Neutrophil (primary cell): ENCODE results near the gene FAF1.

Source experiments
- H3K27ac ChIP-seq: fragments of 200-600 bp; sonication (generic); 2 replicates; pipeline ENCODE4 v1.5.1; 2016; ENCODE audit warnings: mild to moderate bottlenecking, moderate library complexity
- H3K27me3 ChIP-seq: fragments of 200-600 bp; sonication (generic); 2 replicates; pipeline ENCODE4 v1.6.0; 2016; ENCODE audit warnings: mild to moderate bottlenecking
- H3K36me3 ChIP-seq: fragments of 200-600 bp; sonication (generic); 2 replicates; pipeline ENCODE4 v1.5.1; 2017
- H3K4me1 ChIP-seq, 2 experiments: fragments of 200-600 bp in 1 of 2; sonication (generic) in 1 of 2; 1 replicate in 1 of 2; 2 replicates in 1 of 2; pipeline versions ENCODE4 v1.5.1 to v1.6.1; 2013 to 2016; ENCODE audit warnings: low read depth in 1 of 2, low read length in 1 of 2, mild to moderate bottlenecking in 1 of 2, moderate library complexity in 1 of 2; ENCODE audit not compliant: control insufficient read depth in 1 of 2, insufficient read depth in 1 of 2
- H3K4me3 ChIP-seq, 2 experiments: fragments of 200-600 bp in 1 of 2; sonication (generic) in 1 of 2; 1 replicate in 1 of 2; 2 replicates in 1 of 2; pipeline ENCODE4 v1.5.1; 2013 to 2016; ENCODE audit warnings: low read depth in 1 of 2, low read length in 1 of 2, mild to moderate bottlenecking in 1 of 2, moderate library complexity in 1 of 2
- H3K9me3 ChIP-seq: fragments of 200-600 bp; sonication (generic); 2 replicates; pipeline ENCODE4 v1.5.1; 2016
- CTCF ChIP-seq: fragments of 200-600 bp; sonication (generic); IDR thresholded peaks from 2 replicates; pipeline ENCODE4 v1.5.1; 2016; ENCODE audit warnings: antibody characterized with exemption

FAF1 gene

GRCh38 chr1:50980505-50980904 is 20.4 kb upstream of the FAF1 start:
- H3K4me3 ChIP-seq, result no peak overlapping the region
- peaks cover 19 to 24% of the 10 kb centered on the region in 2 experiments for H3K4me1 ChIP-seq
- no peak for TF ChIP-seq CTCF
- no peak overlapping the region for H3K27ac ChIP-seq
- H3K27me3 ChIP-seq, result peaks cover 97% of the 10 kb centered on the region
- no peaks in the 10 kb centered on the region for H3K36me3 ChIP-seq
- H3K9me3 ChIP-seq, result no peaks in the 10 kb centered on the region

DNA sequence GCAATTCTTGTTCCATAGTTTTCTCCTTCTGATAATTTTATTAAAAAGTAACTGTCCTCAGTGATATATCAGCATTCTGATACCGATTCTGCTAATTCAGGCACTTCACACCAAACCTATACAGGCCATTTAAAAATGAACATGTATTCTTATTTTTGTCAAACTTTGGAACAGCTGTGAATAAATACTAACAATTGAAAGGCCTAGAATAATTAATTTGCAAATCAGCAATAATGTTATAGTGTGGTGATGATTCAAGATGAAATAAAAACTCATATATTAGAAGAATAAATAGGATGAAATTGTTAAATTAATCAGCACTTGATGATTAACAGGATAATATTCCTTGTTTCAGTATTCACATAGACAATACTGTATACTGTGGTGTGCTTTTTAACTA is 19.9 kb upstream of the FAF1 start:
- TF ChIP-seq CTCF, result no peak
- H3K4me3 ChIP-seq, result no peak overlapping the region

GRCh38 chr1:50978852-50979781 is 19.1 kb upstream of the FAF1 start:
- no peaks in the 10 kb centered on the region for H3K36me3 ChIP-seq
- peaks cover 19 to 24% of the 10 kb centered on the region in 2 experiments for H3K4me1 ChIP-seq
- H3K27me3 ChIP-seq, result peaks cover 83% of the 10 kb centered on the region
- H3K27ac ChIP-seq, result no peak overlapping the region
- TF ChIP-seq CTCF, result no peak
- peak overlapping the region in 1 of 2 experiments; percentile 84 for H3K4me3 ChIP-seq
- H3K9me3 ChIP-seq, result no peaks in the 10 kb centered on the region

More for the DNA sequence above, 19.9 kb upstream of the FAF1 start:
- Histone ChIP-seq H3K36me3 (no peaks in the 10 kb centered on the region), H3K4me1 (peaks cover 19 to 24% of the 10 kb centered on the region in 2 experiments), H3K9me3 (no peaks in the 10 kb centered on the region), H3K27me3 (peaks cover 91% of the 10 kb centered on the region), H3K27ac (no peak overlapping the region)

DNA sequence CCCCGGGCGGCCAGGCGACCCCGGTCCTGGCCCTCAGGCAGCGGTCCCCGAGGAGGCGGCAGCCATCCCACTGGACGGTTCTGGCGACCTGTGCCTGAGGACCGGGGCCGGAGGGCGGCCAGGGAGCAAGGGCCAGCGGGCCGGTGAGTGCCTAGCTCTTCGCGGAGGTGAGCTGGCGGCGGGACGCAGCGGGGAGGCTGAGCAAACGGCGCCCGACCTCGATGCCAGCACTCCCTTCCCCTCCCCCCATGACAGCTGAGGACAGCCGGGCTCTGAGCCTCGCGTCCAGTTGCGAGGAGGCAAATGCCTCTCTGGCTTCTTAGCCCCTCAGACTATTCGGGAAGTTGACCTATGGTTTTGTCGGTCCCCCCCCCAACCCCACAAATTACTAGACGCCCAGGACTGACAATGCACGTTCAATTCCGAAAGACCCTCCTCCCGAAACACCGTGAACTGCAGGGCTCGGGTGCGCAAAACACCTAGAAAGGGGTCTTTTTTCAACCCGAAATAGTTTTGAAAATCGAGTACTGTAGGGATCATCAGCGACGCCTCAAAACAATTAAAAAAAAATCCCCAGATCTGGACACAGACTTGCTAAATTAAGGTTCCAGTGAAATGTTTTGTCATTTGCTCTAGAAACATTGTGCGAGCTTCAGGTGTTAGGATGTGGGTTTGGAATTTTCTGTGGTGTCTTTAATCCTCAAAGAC is 18.2 kb upstream of the FAF1 start:
- no peaks in the 10 kb centered on the region for H3K36me3 ChIP-seq
- peaks cover 19 to 24% of the 10 kb centered on the region in 2 experiments for H3K4me1 ChIP-seq
- H3K4me3 ChIP-seq, result peak overlapping the region; percentile 68 to 84
- no peak overlapping the region for H3K27ac ChIP-seq
- no peak for TF ChIP-seq CTCF
- H3K9me3 ChIP-seq, result no peaks in the 10 kb centered on the region
- peaks cover 75% of the 10 kb centered on the region for H3K27me3 ChIP-seq

DNA sequence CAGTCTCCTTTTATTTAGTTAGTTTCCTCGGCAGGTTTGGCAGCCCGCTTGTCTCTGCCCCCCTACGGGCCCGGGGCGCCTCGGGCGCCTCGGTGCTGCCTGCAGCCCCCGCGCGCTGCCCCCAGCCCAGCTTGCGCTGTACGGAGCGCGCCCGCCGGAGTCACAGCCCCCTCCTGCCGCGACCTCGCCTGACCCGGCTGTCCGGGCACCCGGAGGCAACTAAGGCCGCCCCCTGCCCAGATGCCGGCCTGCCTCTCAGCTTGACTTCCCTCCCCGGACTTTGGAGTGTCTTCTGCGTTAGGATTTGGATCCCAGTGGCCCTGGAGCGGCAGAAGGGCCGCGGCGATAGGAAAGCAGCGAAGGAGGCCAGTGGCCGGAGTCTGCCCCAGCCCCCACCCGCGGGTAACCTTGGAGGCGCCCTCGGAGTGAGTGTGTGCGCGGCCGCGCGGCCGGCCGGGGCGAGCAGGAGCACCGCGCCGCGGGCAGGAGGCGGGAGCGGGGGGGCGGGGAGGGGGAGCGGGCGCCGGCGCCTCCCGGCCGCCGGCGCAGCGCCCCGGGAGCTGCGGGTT is 17.6 kb upstream of the FAF1 start:
- Histone ChIP-seq H3K4me1 (peaks cover 22 to 26% of the 10 kb centered on the region in 2 experiments), H3K4me3 (peak overlapping the region; percentile 68 to 84), H3K9me3 (no peaks in the 10 kb centered on the region), H3K27me3 (peaks cover 68% of the 10 kb centered on the region), H3K36me3 (no peaks in the 10 kb centered on the region), H3K27ac (peak overlapping the region; percentile 48)
- TF ChIP-seq CTCF, result no peak
